H9 (cell line): ENCODE results near the gene CYGB. TPM values are rescaled to one million over a fixed set of nuclear protein-coding genes. Genes with fewer than 3 reads are reported as not detected.
"Not testable (repeated sequence)": the region's sequence is repeated elsewhere in the genome, so short reads cannot be mapped to it uniquely, and the experiment has no call there.

Source experiments
- DNase-seq: peaks from one replicate; pipeline ENCODE4 v3.0.0-alpha.2; 2017
- H2AFZ ChIP-seq: one replicate; pipeline ENCODE4 v1.6.1; 2013; ENCODE audit warnings: mild to moderate bottlenecking, low read length, control low read depth, moderate library complexity
- H2AK5ac ChIP-seq: 2 replicates; pipeline ENCODE4 v1.6.1; 2013; ENCODE audit warnings: low read length, control low read depth, mixed read lengths; ENCODE audit not compliant: insufficient read length
- H2BK120ac ChIP-seq: one replicate; pipeline ENCODE4 v1.6.1; 2013; ENCODE audit warnings: low read depth, mild to moderate bottlenecking, low read length, control low read depth, inconsistent platforms; ENCODE audit not compliant: poor library complexity, severe bottlenecking
- H2BK12ac ChIP-seq: 2 replicates; pipeline ENCODE4 v1.6.1; 2013; ENCODE audit warnings: low read length, control low read depth, mixed read lengths, low read depth; ENCODE audit not compliant: insufficient read length
- H2BK15ac ChIP-seq: 2 replicates; pipeline ENCODE4 v1.6.1; 2013; ENCODE audit warnings: low read depth, low read length, control low read depth
- H2BK20ac ChIP-seq: one replicate; pipeline ENCODE4 v1.6.1; 2013; ENCODE audit warnings: low read depth, mild to moderate bottlenecking, low read length, control low read depth, inconsistent platforms; ENCODE audit not compliant: poor library complexity, severe bottlenecking
- H2BK5ac ChIP-seq: 2 replicates; pipeline ENCODE4 v1.6.1; 2013; ENCODE audit warnings: low read length, control low read depth, mixed read lengths; ENCODE audit not compliant: insufficient read length
- H3K14ac ChIP-seq: 2 replicates; pipeline ENCODE4 v1.6.1; 2013; ENCODE audit warnings: low read length, control low read depth; ENCODE audit not compliant: insufficient read depth
- H3K18ac ChIP-seq: 2 replicates; pipeline ENCODE4 v1.6.1; 2013; ENCODE audit warnings: low read depth, mild to moderate bottlenecking, mixed read lengths, low read length, control low read depth; ENCODE audit not compliant: insufficient read length
- H3K23ac ChIP-seq: 2 replicates; pipeline ENCODE4 v1.6.1; 2013; ENCODE audit warnings: low read length, control low read depth, mixed read lengths, low read depth; ENCODE audit not compliant: insufficient read length
- H3K23me2 ChIP-seq: 2 replicates; pipeline ENCODE4 v1.6.1; 2013; ENCODE audit warnings: low read depth, mild to moderate bottlenecking, mixed read lengths, low read length, control low read depth; ENCODE audit not compliant: insufficient read length, poor library complexity, severe bottlenecking
- H3K27ac ChIP-seq: 2 replicates; pipeline ENCODE4 v1.5.1; 2013; ENCODE audit warnings: low read length, control low read depth, mixed read lengths, low read depth; ENCODE audit not compliant: insufficient read length
- H3K27me3 ChIP-seq: 2 replicates; pipeline ENCODE4 v1.6.1; 2013; ENCODE audit warnings: low read length, control low read depth, inconsistent platforms; ENCODE audit not compliant: insufficient read depth
- H3K4ac ChIP-seq: 2 replicates; pipeline ENCODE4 v1.6.1; 2013; ENCODE audit warnings: low read depth, mild to moderate bottlenecking, control low read depth, inconsistent platforms, low read length, moderate library complexity
- H3K4me1 ChIP-seq: 2 replicates; pipeline ENCODE4 v1.6.1; 2013; ENCODE audit warnings: low read length, control low read depth, inconsistent platforms; ENCODE audit not compliant: insufficient read depth
- H3K4me2 ChIP-seq: 2 replicates; pipeline ENCODE4 v1.6.1; 2013; ENCODE audit warnings: low read length, control low read depth, mixed read lengths; ENCODE audit not compliant: insufficient read length, insufficient read depth
- H3K56ac ChIP-seq: 2 replicates; pipeline ENCODE4 v1.6.1; 2013; ENCODE audit warnings: low read depth, mild to moderate bottlenecking, mixed read lengths, low read length, control low read depth; ENCODE audit not compliant: insufficient read length
- H3K79me1 ChIP-seq: 2 replicates; pipeline ENCODE4 v1.6.1; 2013; ENCODE audit warnings: low read depth, mild to moderate bottlenecking, moderate library complexity, low read length, control low read depth, inconsistent platforms; ENCODE audit not compliant: insufficient read depth, poor library complexity, severe bottlenecking
- H3K79me2 ChIP-seq: 2 replicates; pipeline ENCODE4 v1.6.1; 2013; ENCODE audit warnings: low read length, control low read depth, inconsistent platforms; ENCODE audit not compliant: insufficient read depth
- H3K9ac ChIP-seq: 2 replicates; pipeline ENCODE4 v1.6.1; 2013; ENCODE audit warnings: low read length, control low read depth, mixed read lengths; ENCODE audit not compliant: insufficient read length; ENCODE audit errors: extremely low read depth
- H3K9me3 ChIP-seq: one replicate; pipeline ENCODE4 v1.6.1; 2013; ENCODE audit warnings: low read depth, low read length, inconsistent platforms; ENCODE audit not compliant: control insufficient read depth
- H3T11ph ChIP-seq: one replicate; pipeline ENCODE4 v1.6.1; 2013; ENCODE audit warnings: mild to moderate bottlenecking, low read length, control low read depth, inconsistent platforms
- H4K20me1 ChIP-seq: one replicate; pipeline ENCODE4 v1.6.1; 2013; ENCODE audit not compliant: control insufficient read depth, insufficient read length, insufficient read depth
- H4K5ac ChIP-seq: 2 replicates; pipeline ENCODE4 v1.6.1; 2013; ENCODE audit warnings: low read depth, mild to moderate bottlenecking, mixed read lengths, low read length, control low read depth; ENCODE audit not compliant: insufficient read length
- H4K8ac ChIP-seq: replicated peaks from 2 replicates; pipeline ENCODE4 v1.6.1; 2013; ENCODE audit warnings: low read length, control low read depth, mixed read lengths, low read depth; ENCODE audit not compliant: insufficient read length
- H4K91ac ChIP-seq: 2 replicates; pipeline ENCODE4 v1.6.1; 2013; ENCODE audit warnings: low read depth, mild to moderate bottlenecking, moderate library complexity, mixed read lengths, low read length, control low read depth; ENCODE audit not compliant: insufficient read length
- H3K27ac Mint-ChIP-seq, 3 experiments: 2 replicates in 2 of 3; 3 replicates in 1 of 3; pipeline ENCODE4 v1.8.0; 2020 to 2021; ENCODE audit warnings: mixed read lengths in 3 of 3, mild to moderate bottlenecking in 1 of 3, moderate library complexity in 1 of 3
- H3K27me3 Mint-ChIP-seq: 2 replicates; pipeline ENCODE4 v1.8.0; 2021; ENCODE audit warnings: low read depth, mild to moderate bottlenecking, moderate library complexity, mixed read lengths
- H3K36me3 Mint-ChIP-seq, 3 experiments: 2 replicates in 2 of 3; 3 replicates in 1 of 3; pipeline ENCODE4 v1.8.0; 2020 to 2021; ENCODE audit warnings: low read depth in 3 of 3, mixed read lengths in 3 of 3; ENCODE audit not compliant: insufficient read depth in 1 of 3
- H3K4me1 Mint-ChIP-seq, 2 experiments: 2 replicates each; pipeline ENCODE4 v1.8.0; 2020; ENCODE audit warnings: mixed read lengths in 2 of 2
- H3K4me3 Mint-ChIP-seq, 2 experiments: 2 replicates in 1 of 2; 3 replicates in 1 of 2; pipeline ENCODE4 v1.8.0; 2020 to 2021; ENCODE audit warnings: mild to moderate bottlenecking in 2 of 2, mixed read lengths in 2 of 2, moderate library complexity in 1 of 2
- H3K9me3 Mint-ChIP-seq, 2 experiments: 2 replicates in 1 of 2; 3 replicates in 1 of 2; pipeline ENCODE4 v1.8.0; 2020; ENCODE audit warnings: mild to moderate bottlenecking in 2 of 2, mixed read lengths in 2 of 2, moderate library complexity in 1 of 2
- WGBS: extraction: QIAGEN DNeasy Blood & Tissue Kit; methylation state at CpG from one replicate; pipeline ENCODE4 v1.1.7; 2013; ENCODE audit warnings: missing lambda C conversion rate, low lambda C conversion rate, mixed read lengths; ENCODE audit not compliant: insufficient read length; ENCODE audit errors: extremely low coverage; 5-methylcytosine and 5-hydroxymethylcytosine counted together
- total RNA-seq: library from RNA; stranded (reverse); gene quantifications from 2 replicates; pipeline ENCODE4 v1.2.1, GENCODE V29; 2021

The CYGB gene
- total RNA-seq, 1 experiment from 2014 or later, result 2.4 TPM

DNA sequence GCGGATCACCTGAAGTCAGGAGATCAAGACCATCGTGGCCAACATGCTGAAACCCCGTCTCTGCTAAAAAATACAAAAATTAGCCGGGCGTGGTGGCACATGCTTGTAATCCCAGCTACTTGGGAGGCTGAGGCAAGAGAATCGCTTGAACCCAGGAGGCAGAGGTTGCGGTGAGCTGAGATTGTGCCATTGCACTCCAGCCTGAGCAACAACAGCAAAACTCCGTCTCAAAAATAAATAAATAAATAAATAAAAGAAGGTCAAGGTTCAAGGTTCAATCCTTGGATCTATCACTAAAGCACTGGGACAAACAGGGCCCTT lies 12.0 kb downstream of the CYGB start:
- not testable (repeated sequence) for H2BK15ac ChIP-seq, H2AK5ac ChIP-seq, H3K79me2 ChIP-seq, H3K18ac ChIP-seq, H3K27ac Mint-ChIP-seq, H3K4me1 ChIP-seq, H3K9me3 Mint-ChIP-seq, H3K4me2 ChIP-seq, H2BK12ac ChIP-seq, H3K9ac ChIP-seq, H3K23ac ChIP-seq, H3K36me3 Mint-ChIP-seq, H3K14ac ChIP-seq, H2BK5ac ChIP-seq, H3K79me1 ChIP-seq, H3K4ac ChIP-seq, H4K8ac ChIP-seq, DNase-seq, H3K4me3 Mint-ChIP-seq, H2BK20ac ChIP-seq, H3T11ph ChIP-seq, H3K9me3 ChIP-seq, H4K91ac ChIP-seq, H4K5ac ChIP-seq, H2AFZ ChIP-seq, H3K23me2 ChIP-seq, H4K20me1 ChIP-seq, H2BK120ac ChIP-seq, H3K27me3 ChIP-seq, H3K27ac ChIP-seq, H3K56ac ChIP-seq
- H3K27me3 Mint-ChIP-seq, result peaks cover 32% of the 10 kb centered on the region
- peaks cover 16 to 38% of the 10 kb centered on the region in 2 experiments for H3K4me1 Mint-ChIP-seq
- no CpG with 5 or more reads among the region's 8 CpGs for WGBS
